ENCODE results near the gene USP34. TPM values are rescaled to one million over a fixed set of nuclear protein-coding genes. Genes with fewer than 3 reads are reported as not detected.
"Not testable (repeated sequence)": the region's sequence is repeated elsewhere in the genome, so short reads cannot be mapped to it uniquely, and the experiment has no call there.

USP34 gene
- total RNA-seq, 1 donor from 2014 or later = 107 TPM

DNA sequence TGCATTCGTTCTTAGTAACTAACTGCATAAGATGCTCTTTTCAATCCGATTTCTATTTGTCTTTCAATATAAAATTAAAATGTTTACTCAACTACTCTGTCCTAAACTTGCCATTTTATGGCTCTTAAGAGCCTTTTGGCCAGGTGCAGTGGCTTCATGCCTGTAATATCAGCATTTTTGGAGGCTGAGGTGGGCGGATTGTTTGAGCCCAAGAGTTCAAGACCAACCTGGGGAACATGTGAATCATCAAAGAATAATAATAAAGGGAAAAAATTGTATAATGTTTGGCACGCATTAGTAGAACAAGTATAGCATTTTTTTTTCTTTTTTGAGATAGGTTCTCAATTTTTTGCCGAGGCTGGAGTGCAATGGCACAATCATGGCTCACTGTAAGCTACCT lies 216.4 kb downstream of the USP34 start:
- DNase-seq (ENCODE audit: low read depth) = no peak

DNA sequence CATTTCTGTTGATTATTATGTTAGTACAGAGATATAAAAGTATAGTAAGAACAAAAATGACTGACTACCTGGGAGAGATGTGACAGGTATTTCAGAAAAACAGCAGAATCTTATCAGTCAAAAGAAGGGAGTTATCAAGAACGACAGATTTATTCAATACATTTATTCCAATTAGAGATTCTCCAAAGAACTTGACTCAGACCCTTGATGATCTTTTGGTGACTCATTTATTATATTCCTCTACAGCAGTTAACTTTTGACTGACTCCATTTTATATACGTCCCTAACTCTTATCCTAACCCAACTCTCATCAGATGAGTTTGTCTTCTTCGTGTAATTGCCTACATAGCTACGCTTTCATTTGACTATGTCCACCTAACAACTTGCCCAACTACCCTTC lies 217.8 kb downstream of the USP34 start:
- no peak for DNase-seq (ENCODE audit: low read depth)

DNA sequence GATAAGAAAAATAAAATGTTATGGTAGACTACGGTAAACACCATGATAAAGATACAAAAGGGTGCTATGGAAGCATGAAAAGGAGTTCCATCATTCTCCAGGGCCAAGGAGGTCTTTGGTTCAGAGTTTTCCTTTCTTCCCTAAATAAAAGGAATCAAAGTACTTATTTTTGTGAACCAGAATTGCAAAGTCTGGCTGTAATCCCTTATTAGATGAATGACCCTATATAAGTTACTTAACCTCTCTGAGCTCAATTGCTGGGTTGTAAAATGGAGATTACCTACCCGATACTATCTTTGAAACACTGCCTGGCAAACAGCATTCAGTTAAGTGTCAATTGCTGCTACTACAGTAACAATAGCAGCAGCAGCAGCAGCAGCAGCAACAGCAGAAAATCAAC lies 218.9 kb downstream of the USP34 start:
- no peak for DNase-seq (ENCODE audit: low read depth)

GRCh38 chr2:61249521-61250071 lies 221.3 kb downstream of the USP34 start:
- no peak for DNase-seq (ENCODE audit: low read depth)

DNA sequence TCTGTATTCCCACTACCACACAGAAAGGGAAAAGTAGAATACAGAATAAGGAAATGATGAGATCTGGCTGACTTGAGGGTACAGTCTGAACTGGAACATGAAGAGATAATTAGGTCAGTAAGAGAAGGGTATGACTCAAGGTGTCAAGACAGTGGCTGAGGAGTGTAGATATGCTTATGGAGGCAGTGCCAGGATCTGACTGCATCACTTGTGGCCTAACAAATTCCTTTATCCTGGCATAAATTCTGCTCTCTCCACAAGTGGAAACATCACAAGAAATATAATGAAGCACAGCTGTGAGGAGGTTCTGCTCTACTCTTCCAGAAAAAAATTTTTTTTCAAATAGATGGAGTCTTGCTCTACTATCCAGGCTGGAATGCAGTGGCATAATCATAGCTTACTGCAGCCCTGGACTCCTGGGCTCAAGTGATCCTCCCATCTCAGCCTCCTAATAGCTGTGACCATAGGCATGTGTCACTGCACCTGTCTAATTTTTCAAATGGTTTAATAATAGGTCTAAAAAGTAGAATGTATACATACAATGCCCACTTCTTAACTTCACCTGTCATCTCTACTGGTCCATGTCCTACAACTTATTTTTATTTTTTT lies 223.6 kb downstream of the USP34 start:
- DNase-seq (ENCODE audit: low read depth) = peak; percentile 12

GRCh38 chr2:61244694-61245093 lies 226.2 kb downstream of the USP34 start:
- DNase-seq (ENCODE audit: low read depth) = no peak

DNA sequence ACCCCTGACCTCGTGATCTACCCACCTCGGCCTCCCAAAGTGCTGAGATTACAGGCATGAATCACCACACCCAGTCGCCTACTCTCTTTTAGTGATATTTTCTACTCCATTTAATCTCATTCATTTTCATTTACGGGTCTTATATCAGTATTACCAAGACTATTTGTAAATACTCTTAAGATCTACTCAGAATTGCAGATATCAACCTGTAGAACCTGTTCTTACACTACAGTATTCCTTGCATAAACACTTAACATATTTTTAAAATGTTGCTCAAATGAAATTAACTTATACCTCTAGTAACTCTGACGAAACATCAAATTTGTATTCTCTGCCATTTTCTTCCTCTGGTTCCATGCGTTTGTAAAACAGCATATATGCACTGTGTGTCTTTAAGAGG lies 229.6 kb downstream of the USP34 start:
- DNase-seq (ENCODE audit: low read depth) = no peak

GRCh38 chr2:61238219-61239012 lies 232.5 kb downstream of the USP34 start:
- no peak for DNase-seq (ENCODE audit: low read depth)

DNA sequence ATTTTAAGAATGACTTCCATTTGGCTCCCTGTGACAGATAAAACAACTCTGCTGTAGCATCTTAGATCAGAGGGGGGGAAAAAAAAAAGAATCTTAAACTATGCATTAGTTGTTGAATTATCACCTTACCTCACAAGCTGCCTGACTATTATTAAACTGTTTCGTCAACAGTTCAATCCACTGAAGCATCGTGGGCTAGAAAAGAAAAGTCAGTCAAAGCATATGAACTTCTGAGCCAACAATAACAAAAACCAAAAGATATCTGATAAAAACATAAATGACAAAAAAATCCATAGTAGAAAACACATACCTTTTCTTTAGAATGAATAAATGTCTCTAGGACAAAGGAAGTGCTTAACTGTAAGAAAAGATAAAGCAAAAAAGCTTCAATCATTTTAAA lies 235.2 kb downstream of the USP34 start:
- no peak for DNase-seq (ENCODE audit: low read depth)

DNA sequence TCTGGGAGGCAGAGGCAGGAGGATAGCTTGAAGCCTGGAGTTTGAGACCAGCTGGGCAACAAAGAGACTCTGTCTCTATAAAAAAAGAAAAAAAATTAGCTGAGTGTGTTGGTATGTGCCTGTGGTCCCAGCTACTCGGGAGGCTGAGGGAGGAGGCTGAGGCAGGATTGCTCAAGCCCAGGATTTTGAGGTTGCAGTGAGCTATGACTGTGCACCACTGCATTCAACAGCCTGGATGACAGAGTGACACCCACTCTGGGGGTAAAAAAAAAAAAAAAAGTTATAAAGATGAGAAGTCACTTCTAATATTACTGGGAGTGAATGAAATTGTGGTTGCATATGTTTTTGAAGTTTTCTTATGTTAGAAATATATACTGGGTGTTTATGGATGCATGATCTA lies 237.3 kb downstream of the USP34 start:
- DNase-seq (ENCODE audit: low read depth) = no peak

DNA sequence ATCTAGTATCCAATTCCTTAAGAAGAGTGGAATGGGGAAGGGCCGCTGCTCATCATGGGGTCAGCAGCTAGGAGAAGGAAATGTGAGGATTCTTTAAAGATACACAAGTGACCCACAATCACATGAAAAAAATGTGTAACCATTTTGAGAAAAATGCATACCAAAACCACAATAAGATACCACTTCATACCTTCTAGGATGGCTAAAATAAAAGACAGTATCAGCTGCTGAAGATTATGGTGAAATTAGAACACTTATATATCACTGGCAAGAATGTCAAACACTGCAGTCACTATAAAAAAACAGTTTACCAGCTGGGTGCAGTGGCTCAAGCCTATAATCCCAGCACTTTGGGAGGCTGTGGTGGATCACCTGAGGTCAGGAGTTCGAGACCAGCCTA lies 241.0 kb downstream of the USP34 start:
- peak; percentile 32 for DNase-seq (ENCODE audit: low read depth)

DNA sequence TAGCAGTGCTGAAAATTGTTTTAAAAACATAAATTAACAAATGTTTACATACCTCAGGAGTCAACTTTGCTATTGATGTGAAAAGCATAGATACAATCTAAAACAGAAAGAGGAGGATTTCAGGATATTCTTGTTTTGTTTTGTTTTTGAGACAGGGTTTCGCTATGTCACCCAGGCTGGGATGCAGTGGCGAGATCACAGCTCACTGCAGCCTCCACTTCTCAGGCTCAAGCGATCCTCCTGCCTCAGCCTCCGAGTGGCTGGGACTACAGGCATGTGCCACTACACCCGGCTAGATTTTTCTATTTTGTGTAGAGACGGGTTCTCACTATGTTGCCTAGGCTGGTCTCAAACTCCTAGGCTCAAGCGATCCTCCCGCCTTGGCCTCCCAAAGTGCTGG lies 248.3 kb downstream of the USP34 start:
- DNase-seq (ENCODE audit: low read depth) = no peak

GRCh38 chr2:61221819-61222218 lies 249.1 kb downstream of the USP34 start:
- no peak for DNase-seq (ENCODE audit: low read depth)

GRCh38 chr2:61220768-61221167 lies 250.1 kb downstream of the USP34 start:
- DNase-seq (ENCODE audit: low read depth) = peak; percentile 41

- no peak for DNase-seq (ENCODE audit: low read depth)
Measured at GRCh38 chr2:61218817-61219170, 252.1 kb downstream of the USP34 start.

DNA sequence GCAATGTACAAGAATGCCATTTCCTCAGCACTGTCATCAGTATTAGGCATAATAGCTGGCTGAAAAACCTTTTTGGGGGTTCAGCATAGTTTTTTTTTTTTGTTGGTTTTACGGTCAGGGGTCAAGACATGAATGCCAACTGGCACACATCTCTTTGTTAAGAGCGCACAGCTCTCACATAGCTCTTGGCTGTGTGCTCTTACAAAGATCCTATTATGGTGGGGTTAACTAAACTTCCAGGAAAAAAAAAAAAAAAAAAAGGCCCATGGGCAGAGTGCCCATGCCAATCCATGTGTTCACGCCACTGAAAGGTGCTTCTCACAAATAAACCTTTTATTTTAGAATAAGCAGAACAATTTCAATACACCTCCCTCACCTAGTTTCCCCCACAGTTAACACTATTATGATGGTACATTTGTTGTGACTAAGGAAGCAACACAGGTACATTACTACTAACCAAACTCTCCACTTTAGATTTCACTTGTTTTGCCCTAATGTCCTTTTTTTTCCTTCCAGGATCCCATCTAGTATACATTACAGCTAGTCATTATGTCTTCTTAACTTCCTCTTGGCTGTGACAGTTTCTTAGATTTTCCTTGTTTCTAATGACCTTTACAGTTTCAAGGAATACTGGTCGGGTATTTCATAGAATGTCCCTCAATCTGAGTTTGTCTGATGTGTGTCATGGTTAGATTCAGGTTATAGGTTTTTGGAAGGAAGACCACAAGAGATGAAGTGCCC lies 252.6 kb downstream of the USP34 start:
- DNase-seq (ENCODE audit: low read depth) = no peak

- no peak for DNase-seq (ENCODE audit: low read depth)
Measured at GRCh38 chr2:61214171-61214570, 256.7 kb downstream of the USP34 start.

GRCh38 chr2:61210332-61210981 lies 260.4 kb downstream of the USP34 start:
- DNase-seq (ENCODE audit: low read depth) = peak; percentile 41

DNA sequence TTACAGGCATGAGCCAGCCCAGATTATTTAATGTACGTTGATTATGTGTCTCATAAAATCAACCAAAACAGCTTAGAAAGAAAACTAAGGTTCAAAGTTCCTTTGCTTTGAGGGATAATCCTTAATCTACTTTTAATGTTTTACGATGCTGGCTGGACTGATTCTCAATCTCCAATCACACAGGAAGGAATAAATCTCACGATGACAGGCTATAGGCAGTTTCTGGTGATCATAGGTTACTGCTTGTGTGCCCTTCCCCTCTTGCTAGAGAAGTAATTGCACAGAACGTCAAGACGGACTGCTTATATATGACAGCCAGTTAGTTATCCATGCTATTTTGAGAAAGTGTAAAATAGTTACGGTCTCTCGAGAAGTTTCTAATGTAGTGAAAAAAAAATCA lies 265.8 kb downstream of the USP34 start:
- no peak for DNase-seq (ENCODE audit: low read depth)

- peak; percentile 73 for DNase-seq (ENCODE audit: low read depth)
Measured at GRCh38 chr2:61196671-61197070, 274.2 kb downstream of the USP34 start.

DNA sequence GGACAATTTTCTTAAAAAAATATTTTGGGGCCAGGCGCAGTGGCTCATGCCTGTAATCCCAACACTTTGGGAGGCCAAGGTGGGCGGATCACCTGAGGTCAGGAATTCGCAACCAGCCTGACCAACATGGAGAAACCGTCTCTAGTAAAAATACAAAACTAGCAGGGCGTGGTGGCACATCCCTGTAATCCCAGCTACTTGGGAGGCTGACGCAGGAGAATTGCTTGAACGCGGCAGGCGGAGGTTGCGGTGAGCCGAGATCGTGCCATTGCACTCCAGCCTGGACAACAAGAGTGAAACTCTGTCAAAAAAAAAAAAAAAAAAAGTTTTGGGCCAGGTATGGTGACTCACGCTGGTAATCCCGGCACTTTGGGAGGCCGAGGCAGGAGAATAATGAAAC lies 276.2 kb downstream of the USP34 start:
- DNase-seq (ENCODE audit: low read depth) = not testable (repeated sequence)
